HL-60/S4 treated with retinoic acid at 250 ng/mL for 4 days and 3 days (cell line): ENCODE data around the gene DNLZ.

ENCODE experiments used
- in situ Hi-C: fragments of 300-500 bp; cut with MboI; formaldehyde crosslinking; loops from 2 replicates; pipeline ENCODE4 v1.7.0; 2022; ENCODE audit warnings: low sequenced_read_pairs

DNLZ gene

DNA sequence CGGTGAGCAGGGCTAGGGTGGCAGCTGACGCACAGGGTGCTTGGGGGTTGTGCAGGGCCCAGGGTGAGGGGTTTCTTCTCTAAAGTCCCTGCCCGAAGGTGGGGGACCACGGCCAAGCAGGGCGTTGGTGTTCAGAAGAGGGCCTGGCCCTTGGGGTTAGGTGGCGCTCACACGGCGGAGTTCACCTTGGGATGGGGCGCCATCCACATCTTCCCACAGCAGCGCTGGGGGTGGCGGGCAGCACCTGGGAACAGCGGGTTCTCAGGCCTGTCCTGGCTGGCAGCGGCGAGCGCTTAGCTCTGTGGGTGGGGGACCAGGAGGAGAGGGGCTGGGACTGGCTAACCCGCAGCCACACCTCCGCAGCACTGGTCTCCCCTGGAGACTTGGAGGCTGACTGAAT lies 30.1 kb downstream of the DNLZ start:
- in situ Hi-C loops = no loop called here

DNA sequence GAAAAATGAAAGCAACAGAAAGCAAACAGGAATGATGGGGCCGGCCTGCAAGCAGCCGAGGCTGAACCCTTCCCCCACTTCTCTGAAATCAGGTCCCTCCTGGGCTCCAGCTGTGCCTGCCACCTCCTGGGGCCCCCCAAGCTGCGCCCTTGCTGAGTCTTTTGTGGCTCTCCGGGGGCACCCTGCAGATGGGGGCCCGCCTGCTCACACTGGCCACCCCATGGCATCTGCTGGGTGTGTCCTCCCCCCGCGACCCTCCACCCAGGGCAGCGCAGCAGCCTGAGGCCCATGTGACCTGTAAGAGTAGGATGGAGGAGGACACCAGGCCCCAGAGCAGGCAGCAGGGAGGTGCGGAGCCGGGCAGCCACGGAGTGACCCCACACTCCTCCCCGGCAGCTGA lies 30.5 kb downstream of the DNLZ start:
- in situ Hi-C loops = no loop called here

DNA sequence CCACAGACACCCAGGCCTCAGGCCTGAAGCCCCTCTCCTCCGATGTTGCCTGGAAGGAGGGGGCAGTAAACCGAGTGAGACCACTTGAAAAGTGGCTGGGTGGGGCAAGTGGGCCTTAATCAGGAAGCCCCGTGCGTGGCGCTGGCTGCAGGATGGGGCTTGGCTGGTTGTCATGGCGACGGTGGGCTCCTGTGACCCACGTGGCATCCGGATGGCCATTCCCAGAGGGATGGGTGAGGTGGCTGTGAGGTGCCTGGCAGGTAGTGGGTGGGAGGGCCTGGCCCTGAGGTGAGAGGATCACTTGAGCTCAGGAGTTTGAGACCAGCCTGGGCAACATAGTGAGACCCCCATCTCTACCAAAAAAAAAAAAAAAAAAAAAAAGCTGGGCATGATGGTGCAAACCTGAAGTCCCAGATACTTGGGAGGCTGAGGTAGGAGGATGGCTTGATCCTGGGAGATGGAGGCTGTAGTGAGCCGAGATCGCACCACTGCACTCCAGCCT lies 31.0 kb downstream of the DNLZ start:
- in situ Hi-C loops = no loop called here

DNA sequence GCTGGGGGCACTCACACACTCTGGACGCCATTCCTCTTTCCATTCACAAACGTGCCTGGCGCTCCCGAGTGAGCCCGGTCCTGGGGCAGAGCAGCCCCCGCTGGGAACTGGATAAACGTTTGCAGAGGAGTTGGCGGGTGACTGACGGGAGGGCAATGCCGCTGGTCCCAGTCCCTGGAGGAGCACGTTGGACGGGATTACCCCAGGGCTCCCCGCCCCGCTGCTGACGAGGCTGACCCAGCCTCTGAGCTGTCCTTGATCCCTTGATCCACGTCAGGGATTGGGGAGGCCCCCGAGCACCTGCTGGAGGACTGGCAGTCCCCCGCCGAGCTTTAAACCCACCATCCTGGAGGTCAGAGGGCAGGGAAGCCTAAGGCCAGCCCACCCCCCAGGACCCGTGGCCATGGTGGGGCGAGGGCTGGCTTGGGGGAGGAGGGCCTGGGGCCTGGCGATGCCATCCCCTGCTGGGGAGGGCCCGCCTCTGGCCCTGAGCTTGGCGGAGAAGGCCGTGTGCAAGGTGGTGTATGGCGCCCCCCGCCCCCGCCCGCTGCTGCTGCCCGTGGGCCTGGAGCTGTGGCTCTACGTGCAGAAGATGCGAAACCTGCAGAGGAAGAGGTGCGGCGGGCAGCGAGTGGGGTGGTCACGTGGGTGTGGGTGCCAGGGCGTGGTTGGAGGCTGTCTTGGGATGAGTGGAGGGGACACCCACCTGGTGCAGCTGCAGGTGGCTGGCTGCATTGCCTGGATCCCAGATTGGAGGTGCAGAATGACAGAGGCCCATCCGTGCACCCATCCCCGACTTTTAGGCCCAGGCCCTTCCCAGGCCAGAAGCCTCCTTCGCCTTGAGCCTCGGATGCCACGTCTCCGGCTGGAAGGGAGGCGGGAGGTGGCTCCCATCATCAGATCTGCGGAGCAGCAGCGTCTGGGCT lies 31.7 kb downstream of the DNLZ start:
- in situ Hi-C loops = no loop called here

DNA sequence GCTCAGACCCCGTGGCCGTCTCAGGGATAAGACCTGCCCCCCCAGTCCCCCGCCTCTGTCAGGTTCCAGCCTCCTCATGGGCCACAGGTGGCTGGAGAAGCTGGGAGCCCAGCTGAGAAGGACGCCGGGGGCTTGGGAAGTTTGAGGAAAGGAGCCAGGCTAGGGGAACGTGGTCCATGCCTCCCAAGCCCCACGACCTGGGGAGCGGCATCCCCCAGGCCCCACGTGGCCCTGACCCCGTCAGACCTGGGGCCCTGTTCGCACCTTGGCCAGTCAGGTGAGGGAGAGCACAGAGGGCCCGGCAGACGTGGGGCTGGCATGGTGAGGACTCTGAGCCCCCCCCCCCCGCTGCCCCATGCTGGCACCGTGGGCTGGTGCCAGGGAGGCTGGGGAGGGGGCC lies 32.5 kb downstream of the DNLZ start:
- in situ Hi-C loops = no loop called here

DNA sequence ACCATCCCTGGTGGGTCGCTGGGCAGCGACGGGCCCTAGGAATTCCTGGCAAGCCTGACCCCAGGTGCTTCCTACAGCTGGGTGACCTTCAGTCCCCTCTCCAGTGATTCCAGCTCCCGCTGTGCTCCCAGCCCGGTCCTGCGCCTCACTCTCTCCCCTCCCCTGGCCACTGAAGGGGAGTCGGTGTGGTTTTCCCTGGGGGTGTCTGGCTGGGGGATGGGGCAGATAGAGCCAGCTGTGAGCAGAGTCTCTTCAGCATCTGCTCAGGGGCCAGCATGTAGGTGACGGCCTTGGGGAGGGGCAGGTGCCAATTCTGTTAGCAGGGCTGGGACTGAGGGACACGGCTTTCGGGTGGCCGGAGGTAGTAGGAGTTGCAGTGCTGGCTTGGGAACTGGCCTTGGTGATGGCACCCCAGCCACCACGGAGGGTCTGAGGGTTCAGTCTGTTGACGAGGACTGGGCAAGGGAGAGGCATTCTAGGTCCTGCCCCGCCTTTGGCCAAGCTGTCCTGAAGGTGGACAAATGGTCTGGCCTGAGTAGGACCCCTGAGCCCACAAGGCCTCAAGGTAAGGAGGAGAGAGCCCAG lies 33.0 kb downstream of the DNLZ start:
- in situ Hi-C loops = no loop called here

DNA sequence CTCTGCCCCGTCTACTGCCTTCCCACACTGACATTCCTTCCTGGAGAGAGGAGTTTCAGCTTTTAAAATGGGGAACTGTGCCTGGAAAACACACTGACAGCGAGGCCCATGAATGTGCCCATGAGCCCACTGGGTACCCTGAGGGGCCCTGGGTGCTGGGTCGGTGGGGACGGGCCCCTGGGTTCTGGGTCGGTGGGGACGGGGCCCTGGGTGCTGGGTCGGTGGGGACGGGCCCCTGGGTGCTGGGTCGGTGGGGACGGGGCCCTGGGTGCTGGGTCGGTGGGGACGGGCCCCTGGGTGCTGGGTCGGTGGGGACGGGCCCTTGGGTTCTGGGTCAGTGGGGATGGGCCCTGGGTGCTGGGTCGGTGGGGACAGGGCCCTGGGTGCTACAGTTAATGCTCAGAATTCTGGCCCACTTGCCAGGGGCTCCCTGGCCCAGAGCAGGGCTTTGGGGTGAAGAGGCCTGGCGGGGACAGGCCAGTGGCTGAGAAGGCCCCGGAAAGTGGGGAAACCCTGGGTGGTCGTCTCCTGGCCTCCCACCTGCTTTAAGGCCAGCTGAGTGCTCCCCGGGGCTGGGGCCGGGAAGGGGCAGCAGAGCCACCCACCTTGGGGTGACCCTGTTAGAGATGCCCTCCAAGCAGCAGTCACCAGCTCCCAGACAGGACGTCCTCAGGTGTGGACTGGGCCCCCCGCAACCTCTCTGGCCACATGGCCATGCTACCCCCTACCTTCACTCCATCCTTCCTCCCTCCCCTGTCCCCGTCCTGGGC lies 33.7 kb downstream of the DNLZ start:
- in situ Hi-C loops = no loop called here

DNA sequence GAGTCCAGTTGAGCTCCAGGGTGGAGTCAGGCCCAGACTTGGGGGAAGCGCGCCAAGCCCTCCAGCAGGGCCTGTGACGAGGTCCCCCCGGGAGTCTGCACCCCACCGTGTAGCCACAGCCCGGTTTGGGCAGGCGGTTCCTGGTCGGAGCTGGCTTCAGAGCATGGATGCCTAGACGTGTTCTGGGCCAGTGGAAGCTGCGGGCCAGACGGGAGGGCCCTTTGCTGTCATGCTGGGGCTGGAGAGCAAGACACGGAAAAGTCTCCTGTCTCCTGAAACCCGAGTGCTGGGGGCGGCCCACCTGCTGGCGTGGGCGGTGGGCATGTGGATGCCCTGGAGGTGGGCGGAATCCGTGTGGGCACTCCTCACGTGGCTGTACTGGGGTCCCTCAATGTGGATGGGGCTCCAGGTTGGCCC lies 34.3 kb downstream of the DNLZ start:
- in situ Hi-C loops = no loop called here

DNA sequence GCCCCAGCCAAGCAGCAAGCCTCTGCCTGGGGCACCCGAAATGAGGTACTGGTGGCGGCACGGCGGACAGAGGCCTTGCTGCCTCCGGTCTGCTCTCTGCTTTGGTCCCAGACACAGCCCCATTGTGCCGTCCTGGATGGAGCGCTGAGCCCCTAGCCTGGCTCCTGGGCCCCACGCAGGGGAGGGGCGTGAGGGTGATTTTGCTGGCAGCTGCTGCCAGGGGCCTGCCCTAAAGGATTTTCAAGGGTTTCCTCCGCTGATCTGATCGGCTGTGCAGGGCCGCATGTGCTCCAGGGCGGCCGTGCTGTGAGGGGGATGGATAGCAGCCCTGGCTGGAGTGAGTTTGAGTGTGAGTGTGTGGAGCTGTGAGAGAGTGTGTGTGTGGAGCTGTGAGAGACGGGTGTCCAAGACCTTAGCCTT lies 34.9 kb downstream of the DNLZ start:
- in situ Hi-C loops = no loop called here

DNA sequence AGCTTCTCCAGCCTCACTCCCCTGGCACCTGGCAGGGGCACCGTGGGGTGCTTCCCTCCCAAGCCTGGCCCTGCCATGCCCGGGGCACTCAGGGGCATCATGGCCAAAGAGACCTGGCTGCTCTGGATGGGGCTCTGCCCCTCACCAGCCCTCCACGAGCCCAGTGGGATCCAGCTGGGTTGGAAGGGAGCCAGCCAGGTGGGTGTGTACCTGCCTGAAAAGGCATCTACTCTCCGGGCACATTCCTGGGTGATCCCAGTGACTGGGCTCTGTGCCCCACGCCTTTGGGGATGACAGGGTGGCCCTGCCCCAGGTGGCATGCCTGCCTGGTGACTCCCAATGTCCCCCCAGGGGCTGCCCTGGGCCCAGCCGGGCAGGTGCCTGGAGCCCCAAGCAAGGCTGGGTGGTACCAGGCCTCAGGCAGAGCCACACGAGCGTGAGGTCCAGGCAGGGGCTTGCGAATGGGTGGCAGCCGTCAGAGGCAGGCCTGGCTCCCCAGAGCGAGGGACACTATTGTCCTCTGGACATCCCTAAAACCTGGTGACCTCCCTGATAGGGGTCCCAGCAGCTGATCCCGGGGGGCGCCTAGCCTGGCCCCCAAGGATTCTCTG lies 35.4 kb downstream of the DNLZ start:
- in situ Hi-C loops = no loop called here

DNA sequence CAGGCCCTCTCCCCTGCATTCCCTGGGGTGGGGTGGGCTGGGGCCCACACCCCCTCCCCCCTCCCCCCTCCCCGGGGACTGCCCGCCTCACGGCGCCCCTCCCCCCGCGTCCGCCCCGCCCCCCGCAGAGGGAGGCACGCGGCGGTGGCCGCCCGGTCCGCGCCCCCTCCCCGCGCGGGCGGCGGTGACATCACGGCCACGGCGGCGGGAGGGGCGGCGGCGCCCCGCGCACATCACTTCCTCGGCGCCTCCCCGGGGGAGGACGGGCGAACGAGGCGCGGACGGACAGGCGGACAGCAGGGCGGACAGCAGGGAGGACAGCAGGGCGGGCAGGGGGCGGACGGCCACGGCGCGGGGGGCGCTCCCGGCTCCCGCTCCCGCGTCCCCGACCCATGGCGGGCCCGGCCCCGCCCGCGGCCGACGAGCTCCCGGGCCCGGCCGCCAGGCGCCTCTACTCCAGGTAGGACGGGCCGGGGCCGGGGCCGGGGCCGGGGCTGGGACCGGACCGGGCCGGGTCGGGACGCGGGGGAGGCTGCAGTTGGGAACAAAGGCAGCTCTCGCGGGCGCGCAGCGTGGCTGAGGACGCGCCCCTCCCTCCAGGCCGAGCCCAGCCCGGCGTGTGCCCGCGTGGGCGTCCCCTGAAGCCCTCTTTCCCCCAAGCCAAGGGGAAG lies 36.1 kb downstream of the DNLZ start, which contains the start of gene GPSM1:
Gene GPSM1, plus strand, starts transcription at position 236 of the 671 bp plus-strand sequence. Its CDS starts 157 bp downstream, at position 393.
- in situ Hi-C loops = no loop called here

DNA sequence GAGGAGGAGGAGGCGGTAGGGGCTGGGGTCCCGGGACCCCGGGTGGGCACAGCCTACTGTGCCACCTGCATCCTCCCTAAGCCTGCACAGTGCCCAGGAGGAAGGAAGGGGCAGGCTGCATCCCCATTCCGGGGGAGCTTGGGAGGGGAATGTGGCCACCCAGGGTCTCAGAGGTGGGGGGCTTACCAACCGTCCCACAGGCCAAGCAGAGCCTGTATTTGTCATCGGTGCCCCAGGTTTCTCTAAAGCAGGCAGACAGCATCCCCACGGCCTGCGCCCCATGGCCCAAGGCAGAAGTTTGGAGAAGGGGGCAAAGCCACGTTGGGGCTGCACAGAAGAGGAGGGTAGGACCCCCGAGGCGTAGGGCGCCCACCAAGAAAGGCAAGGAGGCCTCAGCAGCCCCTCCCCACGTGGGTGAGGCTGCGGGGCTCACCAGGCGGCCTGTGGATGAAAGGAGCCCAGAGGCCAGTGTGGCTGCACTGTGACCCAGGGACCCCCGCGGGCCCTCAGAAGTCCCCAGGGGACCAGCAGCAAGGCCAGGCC lies 36.7 kb downstream of the DNLZ start:
- in situ Hi-C loops = no loop called here

DNA sequence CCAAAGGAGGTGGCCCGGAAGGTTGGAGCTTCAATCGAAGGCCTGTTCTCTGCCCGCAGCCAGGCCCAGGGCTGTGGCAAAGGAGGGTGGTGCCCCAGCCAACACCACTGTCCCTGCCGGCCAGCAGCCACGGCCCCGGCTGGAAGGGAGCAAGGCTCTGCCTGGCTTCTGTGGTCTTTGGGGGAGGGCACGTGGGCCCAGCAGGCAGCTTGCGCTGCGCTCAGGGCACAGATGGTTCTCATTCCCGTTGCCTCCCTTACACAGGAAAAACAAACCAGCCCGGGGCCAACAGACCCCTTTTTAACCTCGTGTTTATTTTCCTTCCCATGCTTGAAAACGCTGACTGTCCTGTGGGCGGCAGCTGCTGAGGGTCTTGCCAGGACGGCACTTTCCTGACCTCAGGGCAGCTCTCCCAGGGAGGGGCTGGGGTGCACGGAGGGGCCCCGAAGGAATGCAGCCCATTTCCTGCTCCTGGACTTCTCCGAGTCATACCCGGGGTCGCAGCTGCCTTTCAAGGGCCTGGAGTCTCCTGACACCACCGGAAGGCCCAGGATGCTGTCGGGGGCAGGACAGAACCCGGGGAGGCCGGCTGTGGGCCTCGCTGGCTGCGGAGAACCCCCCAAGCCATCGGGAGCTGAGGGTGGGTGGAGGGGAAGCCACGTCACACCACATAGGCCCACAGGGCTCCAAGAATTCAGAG lies 37.3 kb downstream of the DNLZ start:
- in situ Hi-C loops = no loop called here

DNA sequence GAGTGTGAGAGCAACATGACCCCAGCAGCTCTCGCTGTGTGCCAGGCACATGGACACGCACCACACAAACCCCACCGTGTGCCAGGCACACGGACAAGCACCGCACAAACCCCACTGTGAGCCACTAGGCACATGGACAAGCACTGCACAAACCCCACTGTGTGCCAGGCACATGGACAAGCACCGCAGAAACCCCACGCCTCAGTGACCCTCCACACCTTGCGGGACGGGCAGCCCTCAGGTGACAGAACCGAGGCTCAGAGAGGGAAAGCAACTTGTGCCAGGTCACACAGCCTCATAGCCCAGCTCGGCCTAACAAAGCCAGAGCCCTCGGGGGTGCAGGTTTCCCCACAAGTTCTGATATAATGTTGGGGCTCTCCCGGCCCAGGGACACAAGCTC lies 38.2 kb downstream of the DNLZ start:
- in situ Hi-C loops = no loop called here

DNA sequence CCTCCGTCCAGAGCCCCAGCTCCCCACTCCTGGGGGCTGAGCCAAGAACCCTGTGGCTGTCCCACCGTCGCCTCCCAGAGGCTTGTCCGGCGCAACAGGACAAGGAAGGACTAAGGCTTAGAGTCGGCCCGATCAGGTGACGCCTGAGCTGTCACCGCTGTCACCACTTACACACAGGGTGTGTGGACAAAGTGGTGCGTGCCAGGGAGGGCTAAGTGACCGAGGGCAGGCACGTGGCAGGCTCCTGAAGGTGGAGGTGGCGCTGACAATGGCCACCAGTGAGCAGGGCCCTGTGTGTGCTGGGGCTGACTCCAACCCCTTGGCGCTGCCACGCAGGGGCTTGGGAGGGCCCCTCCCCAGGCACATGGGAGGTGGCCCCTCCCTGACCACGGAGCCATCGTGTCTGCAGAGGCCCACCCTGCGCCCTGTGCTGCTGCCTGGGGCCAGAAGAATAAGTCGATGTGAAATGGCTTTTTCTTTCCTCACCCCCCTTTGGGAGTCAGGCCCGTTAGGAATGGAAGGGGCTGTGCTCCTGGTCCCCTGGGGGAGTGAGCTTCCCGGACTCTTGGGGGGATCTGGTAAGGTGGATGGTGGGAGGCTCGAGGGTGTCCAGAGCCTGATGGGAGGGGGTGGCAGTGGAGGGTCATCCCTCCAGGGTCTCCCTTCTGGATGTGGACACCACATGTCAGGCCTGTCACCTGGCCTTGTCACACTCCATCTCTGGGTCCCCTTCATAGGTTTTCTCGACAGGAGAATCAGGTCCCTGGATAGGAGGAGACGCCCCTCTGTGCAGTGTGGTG lies 38.8 kb downstream of the DNLZ start:
- in situ Hi-C loops = no loop called here

DNA sequence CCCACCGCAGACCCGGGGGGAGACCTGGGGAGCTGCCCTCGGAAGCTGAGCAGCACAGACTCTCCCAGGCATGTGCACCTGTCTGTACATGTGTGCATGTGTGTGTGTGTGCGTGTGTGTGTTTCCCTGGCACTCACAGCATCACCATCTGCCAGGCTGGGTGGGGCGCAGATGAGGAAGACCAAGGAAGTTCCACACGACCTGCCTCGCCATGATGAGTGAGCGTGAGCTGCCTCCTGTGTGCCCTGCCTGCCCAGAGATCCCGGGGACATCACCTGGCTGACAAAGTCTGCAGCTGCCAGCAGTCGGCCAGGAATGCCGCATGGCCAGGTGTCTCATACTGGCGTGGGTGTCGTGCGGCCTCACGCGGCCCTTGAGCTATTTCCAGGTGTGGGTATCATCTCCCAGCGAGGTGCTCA lies 40.2 kb downstream of the DNLZ start:
- in situ Hi-C loops = no loop called here

DNA sequence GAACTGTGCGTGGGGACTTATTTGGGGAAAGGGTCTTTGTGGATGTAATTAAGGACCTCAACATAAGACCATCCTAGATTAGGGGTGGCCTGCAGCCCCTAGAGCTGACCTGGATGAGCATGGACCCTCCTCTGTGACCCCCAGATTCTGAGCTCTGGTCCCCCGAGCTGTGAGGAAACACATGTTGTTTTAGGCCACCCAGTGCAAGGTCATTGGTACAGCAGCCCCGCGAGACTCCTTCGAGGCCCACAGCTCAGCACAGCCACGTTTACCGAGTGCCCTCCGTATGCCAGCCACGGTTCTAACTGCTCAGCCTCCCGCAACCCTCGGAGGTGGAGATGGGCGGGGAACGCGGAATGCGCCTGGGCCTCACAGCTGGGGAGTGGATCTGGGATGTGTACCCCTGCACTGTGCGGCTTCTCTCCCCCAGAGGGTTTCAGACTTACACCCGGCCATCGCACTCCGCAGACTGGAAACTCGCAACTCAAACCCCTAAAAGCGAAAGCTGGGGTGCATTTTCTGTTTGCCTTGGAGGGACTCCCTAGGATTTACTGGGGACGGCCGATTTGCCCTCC lies 40.7 kb downstream of the DNLZ start:
- in situ Hi-C loops = no loop called here

DNA sequence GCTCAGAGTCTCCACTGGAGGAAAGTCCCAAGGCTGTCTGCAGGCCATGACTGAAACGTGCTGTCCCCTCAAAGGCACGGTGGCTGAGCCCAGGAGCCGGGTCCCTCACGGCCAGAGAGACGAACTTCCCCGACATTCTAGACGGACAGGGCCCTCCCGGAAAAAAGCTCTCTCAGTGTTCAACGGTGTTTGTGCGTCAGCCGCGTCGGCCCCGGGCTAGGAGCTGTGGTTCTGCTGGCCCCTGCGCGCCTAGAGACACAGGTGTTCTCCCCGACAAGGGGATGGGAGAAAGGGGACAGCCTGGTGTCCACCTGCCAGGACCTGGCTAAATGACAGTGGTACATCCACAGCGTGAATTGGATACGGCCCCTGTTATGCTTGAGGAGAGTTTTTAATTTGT lies 42.0 kb downstream of the DNLZ start:
- in situ Hi-C loops = no loop called here
